ENCODE measurements around the gene LBX1.

LBX1 gene

GRCh38 chr10:101229266-101230182, at the start of gene LBX1:
Gene LBX1 (minus strand): TSS chr10:101229463. CDS start chr10:101228815, 648 bp downstream.
- DNase-seq (ENCODE audit: low read depth in 2 of 2), result no peak

- DNase-seq (ENCODE audit: low read depth in 2 of 2), result no peak
Measured at GRCh38 chr10:101273741-101274140, 44.5 kb upstream of the LBX1 start.

DNA sequence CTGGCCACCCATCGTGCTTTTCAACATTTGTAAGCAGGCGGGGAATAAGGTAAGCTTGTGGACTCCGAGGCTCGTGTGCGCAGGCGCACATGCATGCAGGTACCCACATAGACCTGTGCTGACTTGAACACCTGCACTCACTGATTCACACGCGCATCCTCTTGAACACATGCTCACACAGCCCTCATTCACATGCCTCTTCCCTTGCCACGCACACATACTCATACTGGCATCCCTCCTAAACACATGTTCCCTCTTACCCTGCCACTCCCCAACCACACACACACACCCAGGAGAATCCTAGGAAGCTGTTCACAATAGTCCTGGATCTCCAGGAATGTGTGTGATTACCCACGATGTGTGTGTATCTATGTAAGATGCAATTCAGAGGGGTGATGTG, 44.1 kb upstream of the LBX1 start:
- no peak for DNase-seq (ENCODE audit: low read depth in 2 of 2)

- DNase-seq (ENCODE audit: low read depth in 2 of 2), result peak; percentile 17 to 23
Measured at GRCh38 chr10:101272229-101272868, 43.1 kb upstream of the LBX1 start.

GRCh38 chr10:101270763-101271162, 41.5 kb upstream of the LBX1 start:
- DNase-seq (ENCODE audit: low read depth in 2 of 2), result no peak

DNA sequence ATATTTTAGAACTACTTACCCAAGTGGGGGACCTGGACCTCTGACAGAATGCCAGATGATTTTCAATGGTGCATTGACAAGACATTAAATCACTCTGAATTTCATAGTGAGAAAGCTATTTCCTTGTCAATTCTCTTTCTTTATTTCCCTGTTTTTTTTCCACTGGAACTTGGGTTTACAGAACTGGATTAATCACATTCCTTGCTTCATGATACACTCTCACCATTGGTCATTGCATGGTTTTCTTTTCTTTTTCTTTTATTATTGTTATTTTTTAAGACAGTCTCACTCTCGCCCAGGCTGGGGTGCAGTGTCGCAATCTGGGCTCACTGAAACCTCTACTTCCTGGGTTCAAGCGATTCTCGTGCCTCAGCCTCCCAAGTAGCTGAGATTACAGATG, 38.5 kb upstream of the LBX1 start:
- DNase-seq (ENCODE audit: low read depth in 2 of 2), result no peak

DNA sequence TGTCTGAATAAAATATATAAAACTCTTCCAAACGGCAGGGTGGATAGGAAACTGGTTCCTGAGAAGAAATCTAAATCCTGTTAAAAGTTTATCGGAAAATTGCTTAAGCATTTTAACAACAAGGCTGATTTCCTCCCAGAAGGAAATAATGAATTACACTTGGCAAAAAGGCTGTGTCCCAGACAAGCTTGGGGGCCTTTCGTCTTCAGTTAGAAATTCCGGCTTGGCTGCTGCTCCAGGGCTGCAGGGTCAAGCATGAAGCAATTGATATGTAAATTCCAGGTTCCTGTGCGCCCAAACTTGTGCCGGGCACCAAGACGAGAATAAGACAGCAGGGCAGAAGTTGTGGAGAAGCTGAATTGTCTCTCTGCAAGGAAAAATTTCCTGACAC, 38.0 kb upstream of the LBX1 start:
- DNase-seq (ENCODE audit: low read depth in 2 of 2), result no peak

DNA sequence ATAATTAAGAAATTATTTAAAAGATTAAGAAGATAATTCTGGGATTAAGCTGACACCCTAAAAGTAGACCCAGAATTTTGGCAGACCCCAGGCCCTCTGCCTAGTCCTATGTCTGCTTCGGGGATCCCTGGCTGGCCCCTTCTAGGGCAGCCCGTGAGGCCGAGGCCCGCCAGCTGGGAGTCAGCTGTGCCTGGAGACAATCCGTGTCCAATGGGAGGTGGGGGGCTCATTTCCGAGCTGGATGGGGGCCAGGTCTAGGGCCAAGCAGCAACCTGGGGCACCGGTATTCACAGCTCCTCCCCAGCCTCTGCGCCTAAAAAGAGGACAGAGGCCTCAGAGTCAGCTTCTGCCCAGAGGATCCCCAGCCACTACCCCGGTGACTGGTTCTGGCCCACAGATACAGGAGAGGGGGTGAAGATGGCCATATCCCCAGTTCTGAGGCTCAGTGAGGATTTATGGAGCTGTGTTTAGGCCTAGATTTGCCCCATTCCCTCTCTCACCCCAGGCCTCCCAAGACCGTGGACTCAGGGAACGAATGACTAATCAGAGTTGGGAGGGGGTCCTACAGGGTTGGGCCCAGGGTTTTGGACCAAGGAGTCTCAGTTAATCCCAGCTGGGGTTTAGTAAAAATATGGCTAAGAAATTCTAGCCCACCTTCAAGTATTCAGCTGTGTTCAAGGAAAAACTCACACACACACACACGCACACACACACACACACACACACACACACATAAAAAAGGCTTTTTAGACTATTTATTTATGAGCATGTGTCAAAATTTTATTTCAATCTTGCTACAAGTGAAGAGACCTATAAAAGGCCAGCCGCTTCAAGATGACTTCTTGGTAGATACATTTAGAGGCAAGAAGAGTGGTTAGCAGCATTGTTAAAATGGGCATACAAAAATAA, 37.4 kb upstream of the LBX1 start:
- DNase-seq (ENCODE audit: low read depth in 2 of 2), result no peak

- DNase-seq (ENCODE audit: low read depth in 2 of 2), result no peak
Measured at GRCh38 chr10:101263150-101263752, 34.0 kb upstream of the LBX1 start.

GRCh38 chr10:101262147-101262546, 32.9 kb upstream of the LBX1 start:
- DNase-seq (ENCODE audit: low read depth in 2 of 2), result no peak

DNA sequence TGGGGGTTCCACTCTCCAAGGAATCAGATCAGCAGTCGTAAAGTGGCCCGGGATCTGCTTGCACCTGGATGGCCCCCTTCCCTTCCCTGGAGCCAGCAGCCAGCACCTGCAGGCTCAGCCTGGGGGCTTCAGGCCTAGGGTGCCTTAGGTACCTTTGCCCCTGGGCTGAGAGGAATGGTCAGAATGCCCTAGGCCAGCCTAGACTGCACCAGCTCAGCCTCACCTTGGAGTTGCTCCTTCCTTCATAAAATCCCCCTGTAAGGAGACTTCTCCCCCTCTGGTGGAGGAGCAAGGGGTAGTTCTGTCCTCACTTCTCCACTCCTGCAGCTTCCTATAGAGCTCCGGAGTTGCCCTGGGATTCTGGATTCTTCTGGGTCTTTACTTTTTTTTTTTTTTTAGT, 32.4 kb upstream of the LBX1 start:
- DNase-seq (ENCODE audit: low read depth in 2 of 2), result no peak

- DNase-seq (ENCODE audit: low read depth in 2 of 2), result no peak
Measured at GRCh38 chr10:101260764-101261481, 31.7 kb upstream of the LBX1 start.

DNA sequence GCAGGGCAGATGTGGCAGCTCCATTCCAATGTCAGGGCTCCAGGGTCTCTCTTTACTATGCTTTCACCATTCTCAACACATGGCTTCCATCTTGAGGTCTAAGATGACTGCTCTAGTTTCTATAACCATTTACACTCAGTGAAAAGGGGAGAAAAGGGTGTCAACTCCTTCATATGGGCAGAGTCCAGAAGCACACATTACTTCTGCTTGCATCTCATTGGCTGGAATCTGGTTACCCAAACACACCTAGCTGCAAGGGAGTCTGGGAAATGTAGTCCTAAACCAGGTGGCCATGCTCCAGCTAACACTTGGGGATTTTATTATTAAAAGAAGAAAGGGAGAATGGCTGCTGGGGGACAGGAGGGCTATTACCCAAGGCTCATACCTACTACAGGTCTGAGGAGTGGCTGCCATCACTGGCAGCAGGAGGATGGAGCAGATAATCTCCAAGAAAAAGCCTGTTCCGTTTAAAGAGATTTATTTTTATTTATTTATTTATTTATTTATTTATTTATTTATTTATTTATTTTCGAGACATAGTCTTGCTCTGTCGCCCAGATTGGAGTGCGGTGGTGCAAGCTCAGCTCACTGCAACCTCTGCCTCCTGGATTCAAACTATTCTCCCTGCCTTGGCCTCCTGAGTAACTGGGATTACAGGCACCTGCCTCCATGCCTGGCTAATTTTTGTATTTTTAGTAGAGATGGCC, 29.1 kb upstream of the LBX1 start:
- no peak for DNase-seq (ENCODE audit: low read depth in 2 of 2)

GRCh38 chr10:101257491-101257890, 28.2 kb upstream of the LBX1 start:
- DNase-seq (ENCODE audit: low read depth in 2 of 2), result no peak

DNA sequence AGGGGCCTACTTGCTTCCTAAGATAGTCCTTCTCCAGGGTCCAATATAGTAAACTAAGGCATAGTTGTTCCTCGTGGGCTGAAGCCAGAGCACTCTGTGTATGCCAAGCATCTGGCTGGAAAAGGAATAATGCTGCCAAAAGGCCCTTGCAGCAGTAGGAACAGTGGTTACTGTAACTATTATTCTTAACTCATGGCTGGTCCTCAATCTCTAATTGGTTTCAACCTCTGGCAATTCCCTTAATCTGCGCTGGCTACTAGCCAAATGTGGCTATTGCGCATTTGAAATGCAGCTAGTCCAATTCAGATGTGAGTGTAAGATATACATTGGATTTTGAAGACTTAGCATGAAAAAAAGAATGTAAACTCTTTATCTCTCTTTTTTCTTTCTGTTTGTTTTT, 27.8 kb upstream of the LBX1 start:
- no peak for DNase-seq (ENCODE audit: low read depth in 2 of 2)

- no peak for DNase-seq (ENCODE audit: low read depth in 2 of 2)
Measured at GRCh38 chr10:101256387-101256786, 27.1 kb upstream of the LBX1 start.

- DNase-seq (ENCODE audit: low read depth in 2 of 2), result no peak
Measured at GRCh38 chr10:101250136-101250535, 20.9 kb upstream of the LBX1 start.

- DNase-seq (ENCODE audit: low read depth in 2 of 2), result no peak
Measured at GRCh38 chr10:101249171-101249581, 19.9 kb upstream of the LBX1 start.

DNA sequence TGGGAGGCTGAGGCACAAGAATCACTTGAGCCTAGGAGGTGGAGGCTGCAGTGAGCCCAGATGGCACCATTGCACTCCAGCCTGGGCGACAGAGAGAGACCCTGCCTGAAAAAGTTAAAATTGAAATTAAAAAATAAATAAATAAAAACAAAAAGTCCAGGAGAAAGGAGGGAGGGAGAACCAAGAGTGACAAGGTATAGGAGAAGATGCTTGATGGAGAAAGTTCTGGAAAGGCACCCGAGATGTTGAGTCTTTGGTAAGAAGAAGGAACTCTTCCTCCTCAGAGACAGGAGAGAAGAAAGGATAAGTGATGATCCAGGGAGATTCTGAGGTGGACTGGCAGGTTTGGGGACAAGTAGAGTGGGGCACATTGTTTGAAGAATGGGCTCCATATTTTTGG, 17.4 kb upstream of the LBX1 start:
- DNase-seq (ENCODE audit: low read depth in 2 of 2), result no peak

GRCh38 chr10:101244321-101245050, 15.2 kb upstream of the LBX1 start:
- DNase-seq (ENCODE audit: low read depth in 2 of 2), result no peak

Data from fibroblast of skin of left biceps (primary cell).